K562 (cell line): ENCODE data around the gene TUBA4B. TPM values are rescaled to one million over a fixed set of nuclear protein-coding genes. Genes with fewer than 3 reads are reported as not detected.

Experiments
- EP400 ChIP-seq: fragments of 450-650 bp; IDR thresholded peaks from 2 replicates; pipeline ENCODE4 v1.6.1; 2017; ENCODE audit warnings: antibody characterized with exemption, mild to moderate bottlenecking, moderate library complexity
- KLF6 ChIP-seq: fragments of 250-450 bp; sonication (Bioruptor Pico); IDR thresholded peaks from 2 replicates; pipeline ENCODE4 v1.4.0; 2020; ENCODE audit warnings: mild to moderate bottlenecking, moderate library complexity, borderline replicate concordance
- RFX1 ChIP-seq: fragments of 450-650 bp; IDR thresholded peaks from 2 replicates; pipeline ENCODE4 v1.6.1; 2016; ENCODE audit warnings: mild to moderate bottlenecking, moderate library complexity
- ZNF263 ChIP-seq: sonication (generic); formaldehyde crosslinking; IDR thresholded peaks from 2 replicates; pipeline ENCODE4 v1.8.0; 2022; ENCODE audit warnings: mild to moderate bottlenecking, missing genetic modification reagents, borderline replicate concordance
- ZNF3 ChIP-seq: fragments of 250-450 bp; sonication (Bioruptor Pico); IDR thresholded peaks from 2 replicates; pipeline ENCODE4 v1.5.0; 2021; ENCODE audit warnings: mild to moderate bottlenecking, moderate library complexity
- polyA plus RNA-seq, 8 experiments: library from polyadenylated mRNA; depleted of rRNA in 4 of 8; stranded (reverse) in 5 of 8; unstranded in 3 of 8; fragments of >200 nt; fragmentation: Nextera tagmentation in 2 of 8; fragmentation: Illumina TruSeq in 1 of 8; extraction: Ambion mirVana in 2 of 8; extraction: Trizol in 1 of 8; gene quantifications; 2 replicates each; pipeline versions ENCODE4 v1.2.1 to v1.2.3, GENCODE V29; 2011 to 2014; ENCODE audit warnings: inconsistent platforms in 1 of 8, missing spikeins in 1 of 8
- total RNA-seq, 7 experiments: library from RNA; depleted of rRNA in 6 of 7; stranded (reverse); fragments of >200 nt in 6 of 7; fragmentation: Illumina TruSeq in 2 of 7; extraction: Trizol in 2 of 7; gene quantifications; 2 replicates each; pipeline versions ENCODE4 v1.2.1 to v1.2.3, GENCODE V29; 2011 to 2021; ENCODE audit warnings: low replicate concordance in 1 of 7
- TF ChIP-seq, protein P1 (sequence below): fragments of 450-650 bp; IDR thresholded peaks from 2 replicates; pipeline ENCODE4 v1.6.1; 2016; ENCODE audit warnings: mild to moderate bottlenecking
- TF ChIP-seq, protein P2 (sequence below), 2 experiments: fragments of 450-650 bp; conservative IDR thresholded peaks; 2 replicates each; pipeline ENCODE4 v1.6.1; 2017; ENCODE audit warnings: mild to moderate bottlenecking in 2 of 2, moderate library complexity in 2 of 2
- TF ChIP-seq, protein P3 (sequence below): fragments of 450-650 bp; IDR thresholded peaks from 2 replicates; pipeline ENCODE4 v1.6.1; 2016; ENCODE audit warnings: missing biosample characterization, missing genetic modification characterization
- TF ChIP-seq, protein P4 (sequence below), 2 experiments: fragments of 200-800 bp in 1 of 2; sonication (Bioruptor generic) in 1 of 2; sonication (generic) in 1 of 2; formaldehyde crosslinking in 1 of 2; IDR thresholded peaks in 1 of 2; conservative IDR thresholded peaks in 1 of 2; 2 replicates each; pipeline versions ENCODE4 v1.5.0 to v1.6.1; 2016 to 2020; ENCODE audit warnings: missing compliant biosample characterization in 1 of 2, missing genetic modification characterization in 1 of 2, missing genetic modification reagents in 1 of 2
- TF ChIP-seq, protein P5 (sequence below): IDR thresholded peaks from 2 replicates; pipeline ENCODE4 v1.6.1; 2011; ENCODE audit warnings: borderline replicate concordance, low read depth, mild to moderate bottlenecking, moderate library complexity, low read length; ENCODE audit not compliant: insufficient read depth, poor library complexity, severe bottlenecking

Gene TUBA4B
- total and polyA plus RNA-seq, 9 of the 15 experiments (the other 6 are each of a cell fraction or from before 2014, with no cell fraction given): 0.04 TPM; not detected in 8

DNA sequence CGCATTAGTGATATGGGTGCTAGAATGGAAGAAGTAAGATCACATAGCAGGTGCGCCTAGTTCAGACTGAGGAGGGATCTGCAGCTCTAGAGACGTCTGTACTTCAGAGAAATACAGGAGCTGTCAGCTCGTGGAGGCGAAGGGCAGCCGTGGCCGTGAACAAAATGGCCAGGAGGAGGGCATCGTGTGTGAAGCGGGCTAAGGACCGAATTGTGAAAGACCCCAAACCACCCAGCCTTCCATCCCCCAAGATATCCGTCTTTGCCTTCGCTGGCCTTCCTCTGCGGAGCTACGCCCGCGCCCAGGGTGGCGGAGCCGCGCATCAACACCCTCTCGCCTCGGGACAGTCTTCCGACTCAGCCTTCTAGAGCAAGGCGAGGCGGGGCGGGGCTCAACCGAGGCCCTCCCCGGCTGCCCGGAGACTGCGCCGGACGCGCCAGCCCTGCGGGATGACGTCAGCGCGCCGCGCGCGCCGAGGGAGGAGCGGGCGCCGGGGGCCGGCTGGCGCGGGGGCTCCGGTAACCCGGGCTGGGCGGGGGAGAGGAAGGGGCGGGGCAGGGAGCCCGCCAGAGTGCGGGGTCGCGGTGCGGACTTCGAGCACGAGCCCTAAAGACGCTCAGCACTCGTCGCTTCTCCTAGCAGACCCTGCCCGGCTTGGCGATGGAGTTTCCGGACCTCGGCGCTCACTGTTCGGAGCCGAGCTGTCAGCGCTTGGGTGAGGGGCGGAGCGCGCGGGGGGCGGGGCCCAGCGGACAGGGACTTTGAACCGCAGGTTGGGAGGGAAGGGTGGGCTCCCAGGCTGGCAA is 46.5 kb upstream of the TUBA4B start, which contains the start of gene ZFAND2B (continued):
- TF ChIP-seq, protein P1, sequence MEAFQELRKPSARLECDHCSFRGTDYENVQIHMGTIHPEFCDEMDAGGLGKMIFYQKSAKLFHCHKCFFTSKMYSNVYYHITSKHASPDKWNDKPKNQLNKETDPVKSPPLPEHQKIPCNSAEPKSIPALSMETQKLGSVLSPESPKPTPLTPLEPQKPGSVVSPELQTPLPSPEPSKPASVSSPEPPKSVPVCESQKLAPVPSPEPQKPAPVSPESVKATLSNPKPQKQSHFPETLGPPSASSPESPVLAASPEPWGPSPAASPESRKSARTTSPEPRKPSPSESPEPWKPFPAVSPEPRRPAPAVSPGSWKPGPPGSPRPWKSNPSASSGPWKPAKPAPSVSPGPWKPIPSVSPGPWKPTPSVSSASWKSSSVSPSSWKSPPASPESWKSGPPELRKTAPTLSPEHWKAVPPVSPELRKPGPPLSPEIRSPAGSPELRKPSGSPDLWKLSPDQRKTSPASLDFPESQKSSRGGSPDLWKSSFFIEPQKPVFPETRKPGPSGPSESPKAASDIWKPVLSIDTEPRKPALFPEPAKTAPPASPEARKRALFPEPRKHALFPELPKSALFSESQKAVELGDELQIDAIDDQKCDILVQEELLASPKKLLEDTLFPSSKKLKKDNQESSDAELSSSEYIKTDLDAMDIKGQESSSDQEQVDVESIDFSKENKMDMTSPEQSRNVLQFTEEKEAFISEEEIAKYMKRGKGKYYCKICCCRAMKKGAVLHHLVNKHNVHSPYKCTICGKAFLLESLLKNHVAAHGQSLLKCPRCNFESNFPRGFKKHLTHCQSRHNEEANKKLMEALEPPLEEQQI: no peak
- TF ChIP-seq ZNF263 (CRISPR knock-in tag) (no peak), RFX1 (no peak), KLF6 (CRISPR knock-in tag) (no peak), ZNF3 (CRISPR knock-in tag) (no peak), EP400 (peak; percentile 59)
- TF ChIP-seq, protein P2, sequence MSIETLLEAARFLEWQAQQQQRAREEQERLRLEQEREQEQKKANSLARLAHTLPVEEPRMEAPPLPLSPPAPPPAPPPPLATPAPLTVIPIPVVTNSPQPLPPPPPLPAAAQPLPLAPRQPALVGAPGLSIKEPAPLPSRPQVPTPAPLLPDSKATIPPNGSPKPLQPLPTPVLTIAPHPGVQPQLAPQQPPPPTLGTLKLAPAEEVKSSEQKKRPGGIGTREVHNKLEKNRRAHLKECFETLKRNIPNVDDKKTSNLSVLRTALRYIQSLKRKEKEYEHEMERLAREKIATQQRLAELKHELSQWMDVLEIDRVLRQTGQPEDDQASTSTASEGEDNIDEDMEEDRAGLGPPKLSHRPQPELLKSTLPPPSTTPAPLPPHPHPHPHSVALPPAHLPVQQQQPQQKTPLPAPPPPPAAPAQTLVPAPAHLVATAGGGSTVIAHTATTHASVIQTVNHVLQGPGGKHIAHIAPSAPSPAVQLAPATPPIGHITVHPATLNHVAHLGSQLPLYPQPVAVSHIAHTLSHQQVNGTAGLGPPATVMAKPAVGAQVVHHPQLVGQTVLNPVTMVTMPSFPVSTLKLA (conservative IDR thresholded peaks at IDR 0.05): peak; percentile 20 to 62; a peak in 2 of 4 replicates
- TF ChIP-seq, protein P3, sequence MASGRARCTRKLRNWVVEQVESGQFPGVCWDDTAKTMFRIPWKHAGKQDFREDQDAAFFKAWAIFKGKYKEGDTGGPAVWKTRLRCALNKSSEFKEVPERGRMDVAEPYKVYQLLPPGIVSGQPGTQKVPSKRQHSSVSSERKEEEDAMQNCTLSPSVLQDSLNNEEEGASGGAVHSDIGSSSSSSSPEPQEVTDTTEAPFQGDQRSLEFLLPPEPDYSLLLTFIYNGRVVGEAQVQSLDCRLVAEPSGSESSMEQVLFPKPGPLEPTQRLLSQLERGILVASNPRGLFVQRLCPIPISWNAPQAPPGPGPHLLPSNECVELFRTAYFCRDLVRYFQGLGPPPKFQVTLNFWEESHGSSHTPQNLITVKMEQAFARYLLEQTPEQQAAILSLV (tag): no peak
- TF ChIP-seq, protein P4, sequence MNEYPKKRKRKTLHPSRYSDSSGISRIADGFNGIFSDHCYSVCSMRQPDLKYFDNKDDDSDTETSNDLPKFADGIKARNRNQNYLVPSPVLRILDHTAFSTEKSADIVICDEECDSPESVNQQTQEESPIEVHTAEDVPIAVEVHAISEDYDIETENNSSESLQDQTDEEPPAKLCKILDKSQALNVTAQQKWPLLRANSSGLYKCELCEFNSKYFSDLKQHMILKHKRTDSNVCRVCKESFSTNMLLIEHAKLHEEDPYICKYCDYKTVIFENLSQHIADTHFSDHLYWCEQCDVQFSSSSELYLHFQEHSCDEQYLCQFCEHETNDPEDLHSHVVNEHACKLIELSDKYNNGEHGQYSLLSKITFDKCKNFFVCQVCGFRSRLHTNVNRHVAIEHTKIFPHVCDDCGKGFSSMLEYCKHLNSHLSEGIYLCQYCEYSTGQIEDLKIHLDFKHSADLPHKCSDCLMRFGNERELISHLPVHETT (CRISPR knock-in tag; conservative IDR thresholded peaks at IDR 0.05 in 1 of 2, IDR thresholded peaks at IDR 0.05 in 1 of 2): peak in 1 of 2 experiments; percentile 82; a peak in 2 of 4 replicates
- TF ChIP-seq, protein P5, sequence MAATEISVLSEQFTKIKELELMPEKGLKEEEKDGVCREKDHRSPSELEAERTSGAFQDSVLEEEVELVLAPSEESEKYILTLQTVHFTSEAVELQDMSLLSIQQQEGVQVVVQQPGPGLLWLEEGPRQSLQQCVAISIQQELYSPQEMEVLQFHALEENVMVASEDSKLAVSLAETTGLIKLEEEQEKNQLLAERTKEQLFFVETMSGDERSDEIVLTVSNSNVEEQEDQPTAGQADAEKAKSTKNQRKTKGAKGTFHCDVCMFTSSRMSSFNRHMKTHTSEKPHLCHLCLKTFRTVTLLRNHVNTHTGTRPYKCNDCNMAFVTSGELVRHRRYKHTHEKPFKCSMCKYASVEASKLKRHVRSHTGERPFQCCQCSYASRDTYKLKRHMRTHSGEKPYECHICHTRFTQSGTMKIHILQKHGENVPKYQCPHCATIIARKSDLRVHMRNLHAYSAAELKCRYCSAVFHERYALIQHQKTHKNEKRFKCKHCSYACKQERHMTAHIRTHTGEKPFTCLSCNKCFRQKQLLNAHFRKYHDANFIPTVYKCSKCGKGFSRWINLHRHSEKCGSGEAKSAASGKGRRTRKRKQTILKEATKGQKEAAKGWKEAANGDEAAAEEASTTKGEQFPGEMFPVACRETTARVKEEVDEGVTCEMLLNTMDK: no peak
